Ascending aorta (tissue), 2 donors: ENCODE measurements around the gene CAPS2. TPM values are rescaled to one million over a fixed set of nuclear protein-coding genes. Genes with fewer than 3 reads are reported as not detected.

Source experiments
- DNase-seq, 2 donors: peaks; one replicate each; pipeline ENCODE4 v3.0.0-alpha.2; 2019; ENCODE audit warnings: low spot score in 2 of 2
- H3K27ac ChIP-seq, 2 donors: fragments of 200-600 bp; sonication (generic); one replicate each; pipeline ENCODE4 v1.5.1; 2016 to 2017; ENCODE audit warnings: mild to moderate bottlenecking in 1 of 2
- H3K27me3 ChIP-seq: fragments of 200-600 bp; sonication (generic); one replicate; pipeline ENCODE4 v1.5.1; 2017
- H3K36me3 ChIP-seq, 2 donors: fragments of 200-600 bp; sonication (generic); one replicate each; pipeline ENCODE4 v1.5.1; 2016
- H3K4me1 ChIP-seq, 2 donors: fragments of 200-600 bp; sonication (generic); one replicate each; pipeline ENCODE4 v1.5.1; 2016 to 2017; ENCODE audit warnings: mild to moderate bottlenecking in 1 of 2
- H3K4me3 ChIP-seq, 2 donors: fragments of 200-600 bp; sonication (generic); one replicate each; pipeline ENCODE4 v1.5.1; 2016 to 2017; ENCODE audit warnings: mild to moderate bottlenecking in 1 of 2
- H3K9me3 ChIP-seq, 2 donors: fragments of 200-600 bp; sonication (generic); one replicate each; pipeline ENCODE4 v1.5.1; 2016
- intact Hi-C: fragments of 100-400 bp; cut with DNase I; formaldehyde crosslinking; loops from one replicate; pipeline ENCODE4 v1.15.1; 2023
- total RNA-seq: library from RNA; depleted of rRNA; stranded (reverse); fragments of >200 nt; gene quantifications from one replicate; pipeline ENCODE4 v1.1.0, GENCODE V29; 2016
- TF ChIP-seq, protein P1 (sequence below), 3 experiments: fragments of 200-600 bp in 2 of 3; fragments of 450-650 bp in 1 of 3; sonication (generic) in 2 of 3; IDR thresholded peaks; one replicate each; pipeline ENCODE4 v1.5.1; 2016 to 2019; ENCODE audit warnings: antibody characterized with exemption in 3 of 3, mild to moderate bottlenecking in 1 of 3, moderate library complexity in 1 of 3

CAPS2 gene
- total RNA-seq, 1 donor from 2014 or later, result 11.0 TPM

GRCh38 chr12:75345531-75345930 is 15.4 kb upstream of the CAPS2 start:
- H3K36me3 ChIP-seq, result no peaks in the 10 kb centered on the region
- intact Hi-C loops, result no loop called here
- no peak for DNase-seq
- no peaks in the 10 kb centered on the region for H3K27me3 ChIP-seq
- H3K4me1 ChIP-seq, result no peaks in the 10 kb centered on the region
- TF ChIP-seq, protein P1, sequence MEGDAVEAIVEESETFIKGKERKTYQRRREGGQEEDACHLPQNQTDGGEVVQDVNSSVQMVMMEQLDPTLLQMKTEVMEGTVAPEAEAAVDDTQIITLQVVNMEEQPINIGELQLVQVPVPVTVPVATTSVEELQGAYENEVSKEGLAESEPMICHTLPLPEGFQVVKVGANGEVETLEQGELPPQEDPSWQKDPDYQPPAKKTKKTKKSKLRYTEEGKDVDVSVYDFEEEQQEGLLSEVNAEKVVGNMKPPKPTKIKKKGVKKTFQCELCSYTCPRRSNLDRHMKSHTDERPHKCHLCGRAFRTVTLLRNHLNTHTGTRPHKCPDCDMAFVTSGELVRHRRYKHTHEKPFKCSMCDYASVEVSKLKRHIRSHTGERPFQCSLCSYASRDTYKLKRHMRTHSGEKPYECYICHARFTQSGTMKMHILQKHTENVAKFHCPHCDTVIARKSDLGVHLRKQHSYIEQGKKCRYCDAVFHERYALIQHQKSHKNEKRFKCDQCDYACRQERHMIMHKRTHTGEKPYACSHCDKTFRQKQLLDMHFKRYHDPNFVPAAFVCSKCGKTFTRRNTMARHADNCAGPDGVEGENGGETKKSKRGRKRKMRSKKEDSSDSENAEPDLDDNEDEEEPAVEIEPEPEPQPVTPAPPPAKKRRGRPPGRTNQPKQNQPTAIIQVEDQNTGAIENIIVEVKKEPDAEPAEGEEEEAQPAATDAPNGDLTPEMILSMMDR (IDR thresholded peaks at IDR 0.05), result no peak
- H3K4me3 ChIP-seq, result no peak overlapping the region
- H3K9me3 ChIP-seq, result no peaks in the 10 kb centered on the region
- H3K27ac ChIP-seq, result no peak overlapping the region

DNA sequence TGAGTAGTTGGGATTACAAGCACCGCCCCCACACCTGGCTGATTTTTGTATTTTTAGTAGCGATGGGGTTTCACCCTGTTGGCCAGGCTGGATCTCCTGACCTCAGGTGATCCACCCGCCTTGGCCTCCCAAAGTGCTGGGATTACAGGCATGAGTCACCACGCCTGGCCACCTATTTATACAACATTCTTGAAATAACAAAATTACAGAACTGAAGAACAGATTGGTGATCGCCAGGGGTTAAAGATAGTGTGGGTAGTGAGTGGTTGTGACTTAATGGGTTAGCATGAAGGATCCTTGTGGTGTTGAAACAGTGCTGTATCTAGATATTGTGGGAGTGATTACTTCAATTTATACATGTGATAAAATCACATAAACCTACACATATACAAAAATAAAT is 11.7 kb upstream of the CAPS2 start:
- TF ChIP-seq, protein P1 (IDR thresholded peaks at IDR 0.05), result no peak
- Histone ChIP-seq H3K4me3 (no peak overlapping the region), H3K36me3 (no peaks in the 10 kb centered on the region), H3K27ac (no peak overlapping the region), H3K27me3 (no peaks in the 10 kb centered on the region), H3K9me3 (no peaks in the 10 kb centered on the region), H3K4me1 (no peaks in the 10 kb centered on the region)
- no peak for DNase-seq
- intact Hi-C loops, result no loop called here

GRCh38 chr12:75337905-75338304 is 7.8 kb upstream of the CAPS2 start:
- Histone ChIP-seq H3K27me3 (no peaks in the 10 kb centered on the region), H3K4me1 (peaks cover 0 to 5% of the 10 kb centered on the region in 2 donors), H3K9me3 (no peaks in the 10 kb centered on the region), H3K27ac (no peak overlapping the region), H3K4me3 (no peak overlapping the region), H3K36me3 (no peaks in the 10 kb centered on the region)
- TF ChIP-seq, protein P1 (IDR thresholded peaks at IDR 0.05), result no peak
- no peak for DNase-seq
- intact Hi-C loops, result loop anchor here (10.0 kb wide), 2 partner anchors 1007 to 1427 kb away; partner anchors contain the start of genes BBS10 and ZDHHC17

DNA sequence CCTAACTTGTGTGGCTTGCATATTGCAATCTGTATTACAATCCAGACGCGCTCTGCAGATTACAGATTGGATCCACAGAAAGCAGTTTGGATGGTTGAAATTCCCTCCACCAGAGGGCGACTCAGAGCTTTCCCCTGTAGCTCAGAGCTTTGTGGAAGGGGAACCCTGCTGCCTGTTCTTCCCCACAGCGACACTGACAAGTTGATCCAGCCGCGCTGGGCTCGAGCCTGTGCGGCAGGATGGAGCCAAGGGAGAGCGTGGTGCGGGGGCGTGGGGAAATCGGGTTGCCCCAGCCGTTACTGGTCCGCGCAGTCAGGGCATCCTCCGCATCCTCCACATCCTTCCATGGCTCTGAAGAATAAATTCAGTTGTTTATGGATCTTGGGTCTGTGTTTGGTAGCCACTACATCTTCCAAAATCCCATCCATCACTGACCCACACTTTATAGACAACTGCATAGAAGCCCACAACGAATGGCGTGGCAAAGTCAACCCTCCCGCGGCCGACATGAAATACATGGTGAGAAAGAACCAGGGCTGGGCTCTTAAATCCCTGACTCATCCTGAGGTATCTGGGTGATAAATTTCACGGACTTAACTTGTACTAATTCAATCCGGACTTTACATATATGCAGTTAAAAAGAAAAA is 4.4 kb upstream of the CAPS2 start, which contains the start of gene GLIPR1L1:
Gene GLIPR1L1, plus strand, starts transcription at position 287 of the 647 bp plus-strand sequence. Its CDS starts 59 bp downstream, at position 346.
- H3K9me3 ChIP-seq, result no peaks in the 10 kb centered on the region
- H3K4me3 ChIP-seq, result peak within 1 kb of the TSS; percentile 54 to 63
- TF ChIP-seq, protein P1 (IDR thresholded peaks at IDR 0.05), result peak; percentile 80 to 91 (median 87)
- DNase-seq, result peak; percentile 43 to 96
- H3K36me3 ChIP-seq, result no peaks in the 10 kb centered on the region
- H3K27ac ChIP-seq, result peak within 1 kb of the TSS; percentile 28 to 32
- H3K27me3 ChIP-seq, result no peaks in the 10 kb centered on the region
- peaks cover 5 to 8% of the 10 kb centered on the region in 2 donors for H3K4me1 ChIP-seq
- intact Hi-C loops, result loop anchor here (2.0 to 10.0 kb wide), 6 partner anchors 54 to 1430 kb away; partner anchors contain the start of genes BBS10, GLIPR1, KRR1 and ZDHHC17

- TF ChIP-seq, protein P1 (IDR thresholded peaks at IDR 0.05), result no peak
- no peak overlapping the region for H3K27ac ChIP-seq
- H3K36me3 ChIP-seq, result no peaks in the 10 kb centered on the region
- intact Hi-C loops, result loop anchor here (10.0 kb wide), 1 partner anchor 1737 kb away; the partner anchor contains the start of gene E2F7
- H3K9me3 ChIP-seq, result no peaks in the 10 kb centered on the region
- H3K4me1 ChIP-seq, result peaks cover 5 to 8% of the 10 kb centered on the region in 2 donors
- no peak for DNase-seq
- no peak overlapping the region for H3K4me3 ChIP-seq
- no peaks in the 10 kb centered on the region for H3K27me3 ChIP-seq
Observed at GRCh38 chr12:75327642-75328041, 2.5 kb downstream of the CAPS2 start.
